Left ventricle myocardium inferior (tissue), 1 donor: ENCODE results near the gene NPR2. TPM values are rescaled to one million over a fixed set of nuclear protein-coding genes. Genes with fewer than 3 reads are reported as not detected.

Experiments used
- DNase-seq: peaks from one replicate; pipeline ENCODE4 v3.0.0-alpha.2; 2020
- H3K27ac ChIP-seq: fragments of 200-600 bp; replicated peaks from 2 replicates; pipeline ENCODE4 v1.8.0; 2021
- H3K27me3 ChIP-seq: fragments of 200-600 bp; 2 replicates; pipeline ENCODE4 v1.8.0; 2021; ENCODE audit warnings: low read depth
- H3K36me3 ChIP-seq: fragments of 200-600 bp; 2 replicates; pipeline ENCODE4 v1.8.0; 2021
- H3K4me1 ChIP-seq: fragments of 200-600 bp; 2 replicates; pipeline ENCODE4 v1.8.0; 2021
- H3K4me3 ChIP-seq: fragments of 200-600 bp; 2 replicates; pipeline ENCODE4 v1.8.0; 2021; ENCODE audit warnings: mild to moderate bottlenecking, moderate library complexity
- H3K9me3 ChIP-seq: fragments of 200-600 bp; replicated peaks from 2 replicates; pipeline ENCODE4 v1.8.0; 2021
- intact Hi-C: fragments of 100-400 bp; cut with micrococcal nuclease; formaldehyde crosslinking; loops from one replicate; pipeline ENCODE4 v1.11.0; 2022
- total RNA-seq: library from RNA; stranded (reverse); fragmentation: NEBNext Ultra II Directional; extraction: Animal tissue kit (Norgen Biotek cat#: 25700); gene quantifications from one replicate; pipeline ENCODE4 v1.2.1, GENCODE V29; 2021
- TF ChIP-seq, protein P1 (sequence below): fragments of 200-600 bp; IDR thresholded peaks from 2 replicates; pipeline ENCODE4 v1.8.0; 2021; ENCODE audit warnings: antibody characterized with exemption, mild to moderate bottlenecking, borderline replicate concordance
- donor health status: DM: no; HTN: yes; CAD: no; lungs with severe emphysema.

NPR2 gene
- total RNA-seq, 1 donor from 2014 or later, result 24.2 TPM

DNA sequence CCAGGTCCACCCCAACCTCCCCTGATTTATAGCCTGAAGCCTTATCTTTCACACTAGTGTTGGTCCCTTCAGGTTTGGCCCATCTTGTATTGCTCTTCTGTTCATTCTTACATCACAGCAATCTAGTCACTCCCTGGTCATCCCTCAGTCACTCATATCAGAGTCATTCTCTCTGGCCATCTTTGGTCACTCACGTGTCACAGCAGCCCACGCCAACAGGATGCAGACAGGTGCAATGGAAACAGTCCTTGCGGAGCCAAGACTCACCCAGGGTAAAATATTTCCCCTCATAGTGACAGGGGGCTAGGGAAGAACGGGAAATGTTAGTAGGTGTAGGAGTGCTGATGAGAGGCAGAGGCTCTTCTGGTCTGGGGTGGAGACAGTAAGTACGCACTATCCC, 37.9 kb upstream of the NPR2 start:
- peaks cover 50% of the 10 kb centered on the region for H3K4me1 ChIP-seq
- intact Hi-C loops, result no loop called here
- DNase-seq, result no peak
- no peak overlapping the region for H3K27ac ChIP-seq
- TF ChIP-seq, protein P1, sequence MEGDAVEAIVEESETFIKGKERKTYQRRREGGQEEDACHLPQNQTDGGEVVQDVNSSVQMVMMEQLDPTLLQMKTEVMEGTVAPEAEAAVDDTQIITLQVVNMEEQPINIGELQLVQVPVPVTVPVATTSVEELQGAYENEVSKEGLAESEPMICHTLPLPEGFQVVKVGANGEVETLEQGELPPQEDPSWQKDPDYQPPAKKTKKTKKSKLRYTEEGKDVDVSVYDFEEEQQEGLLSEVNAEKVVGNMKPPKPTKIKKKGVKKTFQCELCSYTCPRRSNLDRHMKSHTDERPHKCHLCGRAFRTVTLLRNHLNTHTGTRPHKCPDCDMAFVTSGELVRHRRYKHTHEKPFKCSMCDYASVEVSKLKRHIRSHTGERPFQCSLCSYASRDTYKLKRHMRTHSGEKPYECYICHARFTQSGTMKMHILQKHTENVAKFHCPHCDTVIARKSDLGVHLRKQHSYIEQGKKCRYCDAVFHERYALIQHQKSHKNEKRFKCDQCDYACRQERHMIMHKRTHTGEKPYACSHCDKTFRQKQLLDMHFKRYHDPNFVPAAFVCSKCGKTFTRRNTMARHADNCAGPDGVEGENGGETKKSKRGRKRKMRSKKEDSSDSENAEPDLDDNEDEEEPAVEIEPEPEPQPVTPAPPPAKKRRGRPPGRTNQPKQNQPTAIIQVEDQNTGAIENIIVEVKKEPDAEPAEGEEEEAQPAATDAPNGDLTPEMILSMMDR, result no peak
- no peak overlapping the region for H3K4me3 ChIP-seq
- no peaks in the 10 kb centered on the region for H3K27me3 ChIP-seq
- H3K36me3 ChIP-seq, result peaks cover 47% of the 10 kb centered on the region
- no peaks in the 10 kb centered on the region for H3K9me3 ChIP-seq

DNA sequence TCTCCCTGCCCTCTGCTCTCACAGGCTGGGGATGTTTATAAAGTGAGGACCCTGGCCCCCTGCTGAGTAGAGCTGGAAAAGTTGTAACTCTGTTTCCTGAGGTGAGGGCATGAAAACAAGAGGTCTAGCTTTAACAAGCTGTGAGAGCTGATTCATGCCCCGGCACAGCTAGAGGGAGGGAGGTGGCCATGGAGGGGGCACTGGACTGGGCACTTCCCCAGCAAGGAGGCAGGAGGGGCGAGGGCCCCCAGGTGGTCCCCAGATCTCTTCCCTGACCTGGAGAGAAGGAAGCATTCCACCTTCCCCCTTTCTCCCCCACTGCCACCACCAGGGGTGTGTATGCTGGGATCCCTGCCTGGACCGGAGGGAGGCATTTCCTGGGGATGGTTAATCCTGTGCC, 37.1 kb upstream of the NPR2 start, which contains the start of gene MSMP:
Gene MSMP (minus strand): TSS at position 13 of the 400 bp plus-strand sequence. CDS start 147 bp downstream, outside the sequence.
- DNase-seq, result no peak
- Histone ChIP-seq H3K4me1 (peaks cover 51% of the 10 kb centered on the region), H3K27ac (no peak within 1 kb of the TSS)

GRCh38 chr9:35755071-35755470, 36.3 kb upstream of the NPR2 start:
- Histone ChIP-seq H3K27me3 (no peaks in the 10 kb centered on the region), H3K9me3 (no peaks in the 10 kb centered on the region), H3K4me3 (no peak overlapping the region), H3K36me3 (peaks cover 47% of the 10 kb centered on the region), H3K4me1 (peaks cover 43% of the 10 kb centered on the region), H3K27ac (no peak overlapping the region)
- TF ChIP-seq, protein P1, result no peak
- intact Hi-C loops, result no loop called here
- DNase-seq, result no peak

More for the DNA sequence above, 37.1 kb upstream of the NPR2 start, which contains the start of gene MSMP:
- intact Hi-C loops, result no loop called here
- TF ChIP-seq, protein P1, result no peak
- no peaks in the 10 kb centered on the region for H3K9me3 ChIP-seq
- H3K27me3 ChIP-seq, result no peaks in the 10 kb centered on the region
- no peak within 1 kb of the TSS for H3K4me3 ChIP-seq
- peaks cover 47% of the 10 kb centered on the region for H3K36me3 ChIP-seq

DNA sequence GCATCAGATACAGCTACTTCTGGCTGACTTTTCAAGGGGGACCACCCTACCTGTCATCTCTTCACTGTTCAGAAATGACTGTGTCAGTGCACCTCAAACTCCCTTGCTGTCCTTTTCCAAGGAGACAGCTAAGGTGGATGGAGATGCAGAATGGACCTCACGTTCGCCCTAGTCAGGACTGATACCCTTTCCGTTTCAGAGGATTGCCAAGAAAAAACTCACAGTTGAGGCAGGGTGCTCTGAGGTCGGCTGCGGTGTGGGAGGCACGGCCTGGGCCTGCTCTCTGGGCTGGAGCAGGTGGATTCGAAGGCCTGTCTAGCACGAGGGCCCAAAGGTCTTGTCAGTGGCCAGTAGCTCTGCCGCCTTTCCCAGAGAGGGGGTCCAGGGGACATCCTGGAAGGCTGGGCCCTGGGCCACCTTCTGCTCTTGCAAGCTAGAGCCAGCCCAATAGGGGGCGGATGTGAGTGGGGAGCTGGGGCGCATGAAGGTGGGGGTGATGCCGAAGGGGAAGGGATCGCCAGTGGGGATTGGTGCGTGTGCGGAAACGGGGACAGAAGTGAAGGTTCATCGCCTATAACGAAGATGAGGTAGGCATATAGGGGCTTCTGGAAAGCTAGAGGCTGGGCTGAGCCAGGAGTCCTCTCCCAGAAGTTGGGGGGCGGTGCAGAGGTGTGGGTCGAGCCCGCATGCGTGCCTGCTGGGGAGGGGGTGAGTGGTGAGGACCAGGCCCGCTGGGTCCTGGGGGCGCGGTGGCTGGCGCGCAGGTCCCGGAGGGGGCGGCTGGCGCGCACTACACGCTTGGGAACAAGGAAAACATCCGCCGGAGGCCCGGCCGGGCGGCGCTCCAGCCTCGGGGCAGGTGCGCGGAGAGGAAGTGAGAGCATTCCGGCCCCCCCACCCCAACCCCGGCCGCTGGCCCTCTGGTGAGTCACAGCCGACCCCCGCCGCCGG, 34.8 kb upstream of the NPR2 start:
- H3K9me3 ChIP-seq, result no peaks in the 10 kb centered on the region
- DNase-seq, result peak; percentile 72
- TF ChIP-seq, protein P1, result peak; percentile 67
- H3K27ac ChIP-seq, result peak overlapping the region; percentile 88
- H3K36me3 ChIP-seq, result peaks cover 35% of the 10 kb centered on the region
- H3K4me3 ChIP-seq, result peak overlapping the region; percentile 74
- intact Hi-C loops, result no loop called here
- H3K27me3 ChIP-seq, result no peaks in the 10 kb centered on the region
- peaks cover 30% of the 10 kb centered on the region for H3K4me1 ChIP-seq

GRCh38 chr9:35757226-35757891, 34.0 kb upstream of the NPR2 start:
- DNase-seq, result peak; percentile 31
- Histone ChIP-seq H3K9me3 (no peaks in the 10 kb centered on the region), H3K27me3 (no peaks in the 10 kb centered on the region), H3K4me1 (peaks cover 30% of the 10 kb centered on the region), H3K27ac (peak overlapping the region; percentile 88), H3K36me3 (peaks cover 27% of the 10 kb centered on the region), H3K4me3 (peak overlapping the region; percentile 74)
- intact Hi-C loops, result no loop called here
- TF ChIP-seq, protein P1, result no peak
